Measurements from ENCODE around the gene RIMS3. TPM values are rescaled to one million over a fixed set of nuclear protein-coding genes. Genes with fewer than 3 reads are reported as not detected.

The RIMS3 gene
- total RNA-seq, 1 experiment from 2014 or later = 19.8 TPM

- TF ChIP-seq ZNF416 (CRISPR knock-in tag; IDR thresholded peaks at IDR 0.05) (no peak), AFF4 (CRISPR knock-in tag; IDR thresholded peaks at IDR 0.05; ENCODE audit: borderline replicate concordance) (no peak), HMGA2 (CRISPR knock-in tag; IDR thresholded peaks at IDR 0.05) (no peak), MYBL2 (CRISPR knock-in tag; IDR thresholded peaks at IDR 0.05) (no peak), ZNF232 (CRISPR knock-in tag; IDR thresholded peaks at IDR 0.05) (no peak), PREB (CRISPR knock-in tag; IDR thresholded peaks at IDR 0.05; ENCODE audit: borderline replicate concordance) (no peak)
Measured at GRCh38 chr1:40712997-40713396, 47.5 kb upstream of the RIMS3 start (continued).

GRCh38 chr1:40712405-40712944, 47.0 kb upstream of the RIMS3 start:
- CTCF ChIA-PET = interaction anchor here (2.0 to 3.1 kb wide), 2 partner anchors 10 to 63 kb away, joined by 6 to 11 read pairs; no protein-coding TSS in a partner anchor
- no peaks in the 10 kb centered on the region for H3K9me3 Mint-ChIP-seq
- peaks cover 41% of the 10 kb centered on the region for H3K4me1 Mint-ChIP-seq
- ATAC-seq (no peak), DNase-seq (ENCODE audit: low spot score) (no peak)
- no peaks in the 10 kb centered on the region for H3K27me3 Mint-ChIP-seq (ENCODE audit: low read depth)
- H3K4me3 Mint-ChIP-seq = peak overlapping the region; percentile 94
- peaks cover 9% of the 10 kb centered on the region for H3K36me3 Mint-ChIP-seq
- POLR2A ChIA-PET = interaction anchor here (1.2 kb wide), 1 partner anchor 21 kb away, joined by 4 read pairs; the partner anchor contains the start of gene NFYC
- H3K27ac Mint-ChIP-seq = no peak overlapping the region
- TF ChIP-seq TEAD1 (CRISPR knock-in tag; IDR thresholded peaks at IDR 0.05) (no peak), E2F5 (CRISPR knock-in tag; IDR thresholded peaks at IDR 0.05) (no peak), ATF6 (CRISPR knock-in tag; IDR thresholded peaks at IDR 0.05) (no peak), ESRRA (CRISPR knock-in tag; IDR thresholded peaks at IDR 0.05; ENCODE audit: borderline replicate concordance) (no peak), ZNF425 (CRISPR knock-in tag; conservative IDR thresholded peaks at IDR 0.05) (no peak), NFE2L1 (CRISPR knock-in tag; IDR thresholded peaks at IDR 0.05) (no peak), ELF4 (CRISPR knock-in tag; IDR thresholded peaks at IDR 0.05; ENCODE audit: low read depth) (no peak), ATF3 (CRISPR knock-in tag; conservative IDR thresholded peaks at IDR 0.05) (no peak), E2F4 (CRISPR knock-in tag; IDR thresholded peaks at IDR 0.05; ENCODE audit: borderline replicate concordance, low read depth) (no peak), STAT6 (CRISPR knock-in tag; conservative IDR thresholded peaks at IDR 0.05; ENCODE audit: low read depth) (no peak)

All from WTC11 (cell line).